ENCODE data around the gene SMIM43. TPM values are rescaled to one million over a fixed set of nuclear protein-coding genes. Genes with fewer than 3 reads are reported as not detected.

The SMIM43 gene
- total and polyA plus RNA-seq, 5 donors from 2014 or later = 0.14 to 1.8 (median 0.56) TPM; not detected in 2

DNA sequence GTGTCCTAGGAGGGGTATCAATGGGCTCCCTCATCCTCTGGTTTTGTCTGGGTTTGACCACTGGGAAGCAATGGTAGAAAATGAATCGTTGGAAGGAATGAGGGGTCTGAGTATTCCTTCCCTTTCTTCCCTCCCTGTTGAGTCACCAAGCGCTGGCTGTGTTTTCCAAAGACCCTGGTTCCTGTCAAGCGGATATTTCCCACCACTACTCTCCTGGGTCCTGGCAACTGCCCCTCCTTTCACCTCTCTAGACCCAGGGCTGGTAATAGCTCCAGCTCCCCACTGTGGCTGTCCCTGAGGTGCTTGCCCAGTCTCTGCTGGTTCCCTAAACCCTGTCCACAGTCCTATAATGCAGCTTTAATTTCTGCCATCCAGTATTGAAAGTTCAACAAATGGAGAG, 22.2 kb downstream of the SMIM43 start:
- peaks cover 0 to 4% (median 0%) of the 10 kb centered on the region in 7 donors for H3K9me3 Mint-ChIP-seq
- no peaks in the 10 kb centered on the region for H3K36me3 Mint-ChIP-seq

GRCh38 chr4:121741751-121742150, 23.2 kb downstream of the SMIM43 start:
- ATAC-seq (ENCODE audit: low read depth in 2 of 2) (no peak), DNase-seq (no peak)
- no peaks in the 10 kb centered on the region for H3K4me1 ChIP-seq (ENCODE audit: control insufficient read depth, insufficient read depth, low read length, poor library complexity, severe bottlenecking)
- H3K4me3 ChIP-seq (ENCODE audit: low read depth, low read length) = no peak overlapping the region
- H3K27me3 ChIP-seq (ENCODE audit: control insufficient read depth, insufficient read depth, low read length) = peaks cover 13% of the 10 kb centered on the region
- Mint-ChIP-seq H3K27ac (no peak overlapping the region), H3K4me1 (no peaks in the 10 kb centered on the region), H3K27me3 (peaks cover 4% of the 10 kb centered on the region), H3K9me3 (peaks cover 0 to 4% (median 0%) of the 10 kb centered on the region in 7 donors), H3K4me3 (no peak overlapping the region), H3K36me3 (no peaks in the 10 kb centered on the region)
- no peaks in the 10 kb centered on the region for H3K9me3 ChIP-seq (ENCODE audit: control insufficient read depth in 2 of 2, low read length in 2 of 2)
- no peaks in the 10 kb centered on the region for H3K36me3 ChIP-seq (ENCODE audit: control insufficient read depth, insufficient read depth, low read length)
- H3K27ac ChIP-seq (ENCODE audit: insufficient read depth, low read length, poor library complexity, severe bottlenecking) = no peak overlapping the region

More for the DNA sequence above, 22.2 kb downstream of the SMIM43 start:
- Histone ChIP-seq H3K4me1 (ENCODE audit: control insufficient read depth, insufficient read depth, low read length, poor library complexity, severe bottlenecking) (no peaks in the 10 kb centered on the region), H3K36me3 (ENCODE audit: control insufficient read depth, insufficient read depth, low read length) (no peaks in the 10 kb centered on the region), H3K9me3 (ENCODE audit: control insufficient read depth in 2 of 2, low read length in 2 of 2) (no peaks in the 10 kb centered on the region), H3K27ac (ENCODE audit: insufficient read depth, low read length, poor library complexity, severe bottlenecking) (no peak overlapping the region), H3K27me3 (ENCODE audit: control insufficient read depth, insufficient read depth, low read length) (peaks cover 15% of the 10 kb centered on the region), H3K4me3 (ENCODE audit: low read depth, low read length) (no peak overlapping the region)
- no peak for DNase-seq
- no peak for ATAC-seq (ENCODE audit: low read depth in 2 of 2)
- no peak overlapping the region for H3K27ac Mint-ChIP-seq
- no peak overlapping the region for H3K4me3 Mint-ChIP-seq
- H3K4me1 Mint-ChIP-seq = no peaks in the 10 kb centered on the region
- H3K27me3 Mint-ChIP-seq = peaks cover 13% of the 10 kb centered on the region

DNA sequence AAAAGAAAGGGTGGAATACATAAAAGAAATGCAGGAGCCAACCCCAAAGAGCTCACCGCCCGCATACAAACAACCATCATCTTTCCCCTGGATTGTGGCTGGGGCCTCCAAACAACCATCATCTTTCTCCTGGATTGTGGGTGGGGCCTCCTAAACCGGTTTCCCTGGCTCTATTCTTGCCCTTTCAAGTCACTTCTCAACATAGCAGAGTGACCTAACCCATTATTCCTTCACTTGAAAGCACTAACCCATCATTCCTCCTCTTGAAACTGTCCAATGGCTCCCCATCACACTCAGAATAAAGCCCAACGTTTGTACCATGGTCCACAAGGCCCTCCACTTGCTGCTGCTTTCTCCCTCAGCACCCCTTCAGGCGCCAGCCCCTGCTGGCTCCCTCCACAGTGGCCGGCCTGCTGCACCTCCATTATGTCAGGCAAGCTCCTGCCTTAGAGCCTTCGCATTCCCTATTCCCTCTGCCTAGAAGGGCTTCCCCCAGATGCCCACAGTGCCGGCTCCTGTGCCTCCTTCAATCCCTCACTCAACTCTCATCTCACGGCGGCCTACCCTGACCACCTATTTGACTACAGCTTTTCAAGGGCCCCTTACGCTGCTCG, 24.1 kb downstream of the SMIM43 start:
- peaks cover 4% of the 10 kb centered on the region for H3K27me3 Mint-ChIP-seq
- Histone ChIP-seq H3K27ac (ENCODE audit: insufficient read depth, low read length, poor library complexity, severe bottlenecking) (no peak overlapping the region), H3K9me3 (ENCODE audit: control insufficient read depth in 2 of 2, low read length in 2 of 2) (no peaks in the 10 kb centered on the region), H3K4me3 (ENCODE audit: low read depth, low read length) (no peak overlapping the region), H3K27me3 (ENCODE audit: control insufficient read depth, insufficient read depth, low read length) (peaks cover 17% of the 10 kb centered on the region), H3K4me1 (ENCODE audit: control insufficient read depth, insufficient read depth, low read length, poor library complexity, severe bottlenecking) (no peaks in the 10 kb centered on the region), H3K36me3 (ENCODE audit: control insufficient read depth, insufficient read depth, low read length) (no peaks in the 10 kb centered on the region)
- no peaks in the 10 kb centered on the region for H3K36me3 Mint-ChIP-seq
- DNase-seq (no peak), ATAC-seq (ENCODE audit: low read depth in 2 of 2) (no peak)
- no peak overlapping the region for H3K4me3 Mint-ChIP-seq
- no peak overlapping the region for H3K27ac Mint-ChIP-seq
- H3K4me1 Mint-ChIP-seq = no peaks in the 10 kb centered on the region
- H3K9me3 Mint-ChIP-seq = peaks cover 0 to 4% (median 0%) of the 10 kb centered on the region in 7 donors

DNA sequence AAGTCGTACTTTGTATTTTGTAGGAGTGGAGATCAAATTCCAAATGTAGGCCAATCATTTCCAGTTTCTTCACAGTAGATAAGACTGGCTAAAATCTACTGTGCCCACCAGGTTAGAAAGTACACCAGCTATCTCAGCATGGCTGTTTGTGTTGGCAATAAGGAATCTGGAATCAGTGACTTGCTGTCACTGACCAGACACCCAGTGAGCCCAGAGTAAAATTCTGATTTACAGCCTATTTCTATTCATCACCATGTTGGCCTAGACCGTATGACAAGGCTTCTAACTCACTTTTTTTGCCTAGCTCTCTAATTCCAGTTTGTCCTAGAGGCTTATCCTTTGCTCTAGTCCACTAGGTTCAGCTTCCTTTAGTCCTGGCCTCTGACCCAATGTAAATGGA, 25.4 kb downstream of the SMIM43 start:
- H3K36me3 Mint-ChIP-seq = no peaks in the 10 kb centered on the region
- H3K27ac ChIP-seq (ENCODE audit: insufficient read depth, low read length, poor library complexity, severe bottlenecking) = no peak overlapping the region
- H3K27me3 Mint-ChIP-seq = peaks cover 4% of the 10 kb centered on the region
- H3K4me3 Mint-ChIP-seq = no peak overlapping the region
- no peak for ATAC-seq (ENCODE audit: low read depth in 2 of 2)
- H3K36me3 ChIP-seq (ENCODE audit: control insufficient read depth, insufficient read depth, low read length) = no peaks in the 10 kb centered on the region
- DNase-seq = no peak
- no peaks in the 10 kb centered on the region for H3K4me1 ChIP-seq (ENCODE audit: control insufficient read depth, insufficient read depth, low read length, poor library complexity, severe bottlenecking)
- no peaks in the 10 kb centered on the region for H3K9me3 Mint-ChIP-seq
- no peak overlapping the region for H3K4me3 ChIP-seq (ENCODE audit: low read depth, low read length)
- no peaks in the 10 kb centered on the region for H3K9me3 ChIP-seq (ENCODE audit: control insufficient read depth in 2 of 2, low read length in 2 of 2)
- no peak overlapping the region for H3K27ac Mint-ChIP-seq
- no peaks in the 10 kb centered on the region for H3K4me1 Mint-ChIP-seq
- H3K27me3 ChIP-seq (ENCODE audit: control insufficient read depth, insufficient read depth, low read length) = peaks cover 17% of the 10 kb centered on the region

DNA sequence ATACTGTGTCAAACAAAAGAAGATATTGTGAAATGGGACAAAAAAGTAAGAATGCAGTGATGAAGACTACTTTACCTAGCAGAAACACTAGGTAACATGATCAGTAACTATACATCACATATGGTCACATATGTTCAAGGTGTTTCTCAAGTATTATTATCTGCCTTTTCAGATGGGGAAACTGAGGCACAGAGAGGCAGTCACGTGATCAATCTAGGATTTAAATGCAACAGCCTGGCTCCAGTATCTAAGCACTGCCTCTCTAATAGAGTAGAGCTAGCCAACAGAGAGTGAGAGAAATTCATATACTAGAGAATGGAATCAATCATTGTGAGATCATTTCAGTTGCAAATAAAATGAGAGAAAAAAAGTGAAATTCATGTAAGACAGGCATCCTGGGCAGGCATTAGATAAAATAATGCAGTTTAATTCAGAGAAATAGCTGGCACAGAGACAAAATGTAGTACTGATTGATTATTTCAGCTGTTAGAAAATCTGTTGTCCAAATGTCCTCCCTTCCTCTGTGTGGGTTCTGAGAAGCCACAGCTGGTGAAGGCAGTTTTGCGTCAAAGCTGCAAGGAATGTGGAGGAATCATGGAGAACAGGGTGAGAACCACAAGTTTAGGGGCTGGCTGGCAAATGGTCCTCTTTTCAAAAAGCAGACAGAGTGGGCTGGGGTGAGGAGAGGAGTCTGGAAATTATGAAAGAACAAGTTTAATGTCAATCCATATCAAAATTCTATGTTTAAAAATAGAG, 26.0 kb downstream of the SMIM43 start:
- peaks cover 4% of the 10 kb centered on the region for H3K27me3 Mint-ChIP-seq
- no peaks in the 10 kb centered on the region for H3K9me3 Mint-ChIP-seq
- ATAC-seq (ENCODE audit: low read depth in 2 of 2) = no peak

GRCh38 chr4:121737846-121738554, 27.0 kb downstream of the SMIM43 start:
- Histone ChIP-seq H3K9me3 (ENCODE audit: control insufficient read depth in 2 of 2, low read length in 2 of 2) (no peaks in the 10 kb centered on the region), H3K27me3 (ENCODE audit: control insufficient read depth, insufficient read depth, low read length) (peaks cover 16% of the 10 kb centered on the region), H3K4me3 (ENCODE audit: low read depth, low read length) (no peak overlapping the region), H3K27ac (ENCODE audit: insufficient read depth, low read length, poor library complexity, severe bottlenecking) (no peak overlapping the region), H3K36me3 (ENCODE audit: control insufficient read depth, insufficient read depth, low read length) (no peaks in the 10 kb centered on the region), H3K4me1 (ENCODE audit: control insufficient read depth, insufficient read depth, low read length, poor library complexity, severe bottlenecking) (no peaks in the 10 kb centered on the region)
- Mint-ChIP-seq H3K36me3 (no peaks in the 10 kb centered on the region), H3K4me3 (no peak overlapping the region), H3K9me3 (no peaks in the 10 kb centered on the region), H3K27ac (no peak overlapping the region), H3K4me1 (no peaks in the 10 kb centered on the region), H3K27me3 (peaks cover 4% of the 10 kb centered on the region)
- DNase-seq (no peak), ATAC-seq (ENCODE audit: low read depth in 2 of 2) (no peak)

More for the DNA sequence above, 26.0 kb downstream of the SMIM43 start:
- Histone ChIP-seq H3K9me3 (ENCODE audit: control insufficient read depth in 2 of 2, low read length in 2 of 2) (no peaks in the 10 kb centered on the region), H3K27me3 (ENCODE audit: control insufficient read depth, insufficient read depth, low read length) (peaks cover 17% of the 10 kb centered on the region), H3K4me3 (ENCODE audit: low read depth, low read length) (no peak overlapping the region), H3K4me1 (ENCODE audit: control insufficient read depth, insufficient read depth, low read length, poor library complexity, severe bottlenecking) (no peaks in the 10 kb centered on the region), H3K27ac (ENCODE audit: insufficient read depth, low read length, poor library complexity, severe bottlenecking) (no peak overlapping the region), H3K36me3 (ENCODE audit: control insufficient read depth, insufficient read depth, low read length) (no peaks in the 10 kb centered on the region)
- Mint-ChIP-seq H3K36me3 (no peaks in the 10 kb centered on the region), H3K27ac (no peak overlapping the region), H3K4me3 (no peak overlapping the region), H3K4me1 (no peaks in the 10 kb centered on the region)
- DNase-seq = no peak

GRCh38 chr4:121736735-121737351, 28.1 kb downstream of the SMIM43 start:
- DNase-seq = peak in 2 of 3 donors; percentile 13 to 40
- Histone ChIP-seq H3K4me1 (ENCODE audit: control insufficient read depth, insufficient read depth, low read length, poor library complexity, severe bottlenecking) (no peaks in the 10 kb centered on the region), H3K27me3 (ENCODE audit: control insufficient read depth, insufficient read depth, low read length) (peaks cover 12% of the 10 kb centered on the region), H3K27ac (ENCODE audit: insufficient read depth, low read length, poor library complexity, severe bottlenecking) (no peak overlapping the region), H3K36me3 (ENCODE audit: control insufficient read depth, insufficient read depth, low read length) (no peaks in the 10 kb centered on the region), H3K4me3 (ENCODE audit: low read depth, low read length) (no peak overlapping the region), H3K9me3 (ENCODE audit: control insufficient read depth in 2 of 2, low read length in 2 of 2) (no peaks in the 10 kb centered on the region)
- no peak for ATAC-seq (ENCODE audit: low read depth in 2 of 2)
- Mint-ChIP-seq H3K27ac (no peak overlapping the region), H3K4me1 (no peaks in the 10 kb centered on the region), H3K9me3 (no peaks in the 10 kb centered on the region), H3K27me3 (peaks cover under 1% of the 10 kb centered on the region), H3K36me3 (no peaks in the 10 kb centered on the region), H3K4me3 (no peak overlapping the region)

Measured in CD4-positive, CD25-positive, alpha-beta regulatory T cell (primary cell).